Mesendoderm (in vitro differentiated cells): ENCODE results near the gene GLCE.

Experiments used
- DNase-seq: peaks from one replicate; pipeline ENCODE4 v3.0.0; 2013
- H2AK5ac ChIP-seq: 2 replicates; pipeline ENCODE4 v1.6.1; 2013; ENCODE audit warnings: low read length, inconsistent platforms
- H2BK120ac ChIP-seq: 2 replicates; pipeline ENCODE4 v1.6.1; 2013; ENCODE audit warnings: low read depth, mild to moderate bottlenecking, low read length, moderate library complexity, mixed read lengths
- H2BK15ac ChIP-seq: replicated peaks from 2 replicates; pipeline ENCODE4 v1.6.1; 2013; ENCODE audit warnings: low read depth, mild to moderate bottlenecking, moderate library complexity
- H2BK5ac ChIP-seq: 2 replicates; pipeline ENCODE4 v1.6.1; 2013; ENCODE audit warnings: low read length, inconsistent platforms
- H3K18ac ChIP-seq: 2 replicates; pipeline ENCODE4 v1.6.1; 2013; ENCODE audit warnings: mild to moderate bottlenecking, low read length, mixed read lengths
- H3K23ac ChIP-seq: one replicate; pipeline ENCODE4 v1.6.1; 2013; ENCODE audit warnings: low read length
- H3K27ac ChIP-seq: 2 replicates; pipeline ENCODE4 v1.5.1; 2013; ENCODE audit warnings: low read depth, mild to moderate bottlenecking, inconsistent platforms, low read length, moderate library complexity
- H3K27me3 ChIP-seq: 2 replicates; pipeline ENCODE4 v1.6.1; 2013; ENCODE audit warnings: low read length, control low read depth, mild to moderate bottlenecking, inconsistent platforms; ENCODE audit not compliant: insufficient read depth, poor library complexity
- H3K36me3 ChIP-seq: 2 replicates; pipeline ENCODE4 v1.6.1; 2013; ENCODE audit warnings: low read length, inconsistent platforms; ENCODE audit not compliant: control insufficient read depth, insufficient read depth
- H3K4ac ChIP-seq: one replicate; pipeline ENCODE4 v1.6.1; 2013; ENCODE audit warnings: low read depth, mild to moderate bottlenecking, low read length, moderate library complexity
- H3K4me1 ChIP-seq: 2 replicates; pipeline ENCODE4 v1.6.1; 2013; ENCODE audit warnings: low read depth, low read length, inconsistent platforms; ENCODE audit not compliant: control insufficient read depth
- H3K4me2 ChIP-seq: 2 replicates; pipeline ENCODE4 v1.6.1; 2013; ENCODE audit warnings: low read length
- H3K4me3 ChIP-seq: 2 replicates; pipeline ENCODE4 v1.5.1; 2013; ENCODE audit warnings: mild to moderate bottlenecking, low read length
- H3K56ac ChIP-seq: one replicate; pipeline ENCODE4 v1.6.1; 2013; ENCODE audit warnings: low read length
- H3K79me1 ChIP-seq: 2 replicates; pipeline ENCODE4 v1.6.1; 2013; ENCODE audit warnings: low read length, inconsistent platforms
- H3K79me2 ChIP-seq: 2 replicates; pipeline ENCODE4 v1.6.1; 2013; ENCODE audit warnings: mild to moderate bottlenecking, low read length; ENCODE audit not compliant: control insufficient read depth, insufficient read depth
- H3K9ac ChIP-seq: 2 replicates; pipeline ENCODE4 v1.6.1; 2013; ENCODE audit warnings: low read length, inconsistent platforms
- H4K5ac ChIP-seq: one replicate; pipeline ENCODE4 v1.6.1; 2013; ENCODE audit warnings: low read length
- H4K8ac ChIP-seq: one replicate; pipeline ENCODE4 v1.6.1; 2013; ENCODE audit warnings: low read depth, mild to moderate bottlenecking, control low read depth, low read length, moderate library complexity
- WGBS: extraction: QIAGEN DNeasy Blood & Tissue Kit; methylation state at CpG from one replicate; pipeline ENCODE4 v1.1.7; 2013; ENCODE audit warnings: low lambda C conversion rate, missing lambda C conversion rate; ENCODE audit not compliant: insufficient coverage; ENCODE audit errors: extremely low coverage; 5-methylcytosine and 5-hydroxymethylcytosine counted together

GLCE gene

GRCh38 chr15:69311319-69311721 lies 150.9 kb downstream of the GLCE start:
- Histone ChIP-seq H2AK5ac (no peak overlapping the region), H4K8ac (no peak overlapping the region), H3K9ac (no peak overlapping the region), H3K27me3 (no peaks in the 10 kb centered on the region), H3K27ac (no peak overlapping the region), H3K4me2 (no peak overlapping the region), H3K4me1 (no peaks in the 10 kb centered on the region), H3K23ac (no peak overlapping the region), H2BK15ac (no peak overlapping the region), H3K36me3 (no peaks in the 10 kb centered on the region), H3K4ac (no peak overlapping the region), H2BK5ac (no peak overlapping the region), H2BK120ac (no peak overlapping the region), H4K5ac (no peak overlapping the region), H3K79me1 (no peaks in the 10 kb centered on the region), H3K79me2 (no peaks in the 10 kb centered on the region), H3K4me3 (no peak overlapping the region), H3K56ac (no peak overlapping the region), H3K18ac (no peak overlapping the region)
- no peak for DNase-seq
- no CpG with 5 or more reads among the region's 5 CpGs for WGBS

GRCh38 chr15:69313432-69314000 lies 153.1 kb downstream of the GLCE start:
- H2BK5ac ChIP-seq: no peak overlapping the region
- H3K23ac ChIP-seq: no peak overlapping the region
- H2AK5ac ChIP-seq: no peak overlapping the region
- H3K27me3 ChIP-seq: no peaks in the 10 kb centered on the region
- H3K4ac ChIP-seq: no peak overlapping the region
- no peak overlapping the region for H4K8ac ChIP-seq
- no peak for DNase-seq
- H3K18ac ChIP-seq: no peak overlapping the region
- H3K4me1 ChIP-seq: no peaks in the 10 kb centered on the region
- no peaks in the 10 kb centered on the region for H3K79me1 ChIP-seq
- H3K4me2 ChIP-seq: no peak overlapping the region
- H3K79me2 ChIP-seq: no peaks in the 10 kb centered on the region
- H2BK120ac ChIP-seq: no peak overlapping the region
- no peak overlapping the region for H2BK15ac ChIP-seq
- H3K9ac ChIP-seq: no peak overlapping the region
- no peak overlapping the region for H3K56ac ChIP-seq
- H3K36me3 ChIP-seq: no peaks in the 10 kb centered on the region
- H3K27ac ChIP-seq: no peak overlapping the region
- WGBS: no CpG with 5 or more reads among the region's 8 CpGs
- no peak overlapping the region for H4K5ac ChIP-seq
- no peak overlapping the region for H3K4me3 ChIP-seq

- Histone ChIP-seq H3K18ac (no peak overlapping the region), H2AK5ac (no peak overlapping the region), H3K4me3 (no peak overlapping the region), H3K27ac (no peak overlapping the region), H2BK5ac (no peak overlapping the region), H3K4me2 (no peak overlapping the region), H2BK15ac (no peak overlapping the region), H4K8ac (no peak overlapping the region), H3K79me2 (no peaks in the 10 kb centered on the region), H4K5ac (no peak overlapping the region), H3K79me1 (no peaks in the 10 kb centered on the region), H2BK120ac (no peak overlapping the region), H3K56ac (no peak overlapping the region), H3K4ac (no peak overlapping the region), H3K4me1 (no peaks in the 10 kb centered on the region), H3K23ac (no peak overlapping the region), H3K27me3 (no peaks in the 10 kb centered on the region), H3K9ac (no peak overlapping the region), H3K36me3 (no peaks in the 10 kb centered on the region)
- no peak for DNase-seq
- no CpG with 5 or more reads among the region's 6 CpGs for WGBS
Observed at GRCh38 chr15:69314131-69314530, 153.7 kb downstream of the GLCE start.

GRCh38 chr15:69314736-69315135 lies 154.3 kb downstream of the GLCE start:
- no peak overlapping the region for H2AK5ac ChIP-seq
- no peak overlapping the region for H3K23ac ChIP-seq
- no peak overlapping the region for H4K5ac ChIP-seq
- H3K9ac ChIP-seq: no peak overlapping the region
- no peak overlapping the region for H2BK120ac ChIP-seq
- H2BK15ac ChIP-seq: no peak overlapping the region
- no peak overlapping the region for H2BK5ac ChIP-seq
- H3K27ac ChIP-seq: no peak overlapping the region
- H3K4me3 ChIP-seq: no peak overlapping the region
- no peak overlapping the region for H3K4ac ChIP-seq
- no peaks in the 10 kb centered on the region for H3K79me2 ChIP-seq
- no CpG with 5 or more reads among the region's 8 CpGs for WGBS
- H3K4me1 ChIP-seq: no peaks in the 10 kb centered on the region
- H3K18ac ChIP-seq: no peak overlapping the region
- DNase-seq: no peak
- no peaks in the 10 kb centered on the region for H3K36me3 ChIP-seq
- H3K4me2 ChIP-seq: no peak overlapping the region
- H3K27me3 ChIP-seq: no peaks in the 10 kb centered on the region
- no peaks in the 10 kb centered on the region for H3K79me1 ChIP-seq
- no peak overlapping the region for H3K56ac ChIP-seq
- no peak overlapping the region for H4K8ac ChIP-seq

GRCh38 chr15:69315402-69316110 lies 155.1 kb downstream of the GLCE start:
- Histone ChIP-seq H3K18ac (no peak overlapping the region), H2BK120ac (no peak overlapping the region), H2BK5ac (no peak overlapping the region), H3K27me3 (no peaks in the 10 kb centered on the region), H4K8ac (no peak overlapping the region), H3K23ac (no peak overlapping the region), H3K36me3 (no peaks in the 10 kb centered on the region), H3K27ac (no peak overlapping the region), H3K4me3 (no peak overlapping the region), H3K56ac (no peak overlapping the region), H3K4me2 (no peak overlapping the region), H3K79me1 (no peaks in the 10 kb centered on the region), H3K4me1 (no peaks in the 10 kb centered on the region), H4K5ac (no peak overlapping the region), H3K79me2 (no peaks in the 10 kb centered on the region), H3K9ac (no peak overlapping the region), H2AK5ac (no peak overlapping the region), H3K4ac (no peak overlapping the region), H2BK15ac (no peak overlapping the region)
- no peak for DNase-seq
- WGBS: no CpG with 5 or more reads among the region's 9 CpGs

- no peak overlapping the region for H3K18ac ChIP-seq
- no peak overlapping the region for H3K27ac ChIP-seq
- H2BK15ac ChIP-seq: no peak overlapping the region
- no peaks in the 10 kb centered on the region for H3K79me1 ChIP-seq
- H2AK5ac ChIP-seq: no peak overlapping the region
- no peak for DNase-seq
- no peaks in the 10 kb centered on the region for H3K36me3 ChIP-seq
- H3K27me3 ChIP-seq: no peaks in the 10 kb centered on the region
- no peak overlapping the region for H3K4me2 ChIP-seq
- H2BK120ac ChIP-seq: no peak overlapping the region
- no peak overlapping the region for H3K4me3 ChIP-seq
- H3K4ac ChIP-seq: no peak overlapping the region
- H4K8ac ChIP-seq: no peak overlapping the region
- H3K9ac ChIP-seq: no peak overlapping the region
- no peak overlapping the region for H2BK5ac ChIP-seq
- no CpG with 5 or more reads among the region's 8 CpGs for WGBS
- no peaks in the 10 kb centered on the region for H3K4me1 ChIP-seq
- H3K23ac ChIP-seq: no peak overlapping the region
- no peaks in the 10 kb centered on the region for H3K79me2 ChIP-seq
- no peak overlapping the region for H4K5ac ChIP-seq
- no peak overlapping the region for H3K56ac ChIP-seq
Observed at GRCh38 chr15:69316291-69316690, 155.9 kb downstream of the GLCE start.
